Osteoblast (primary cell): ENCODE data around the gene NCLN. TPM values are rescaled to one million over a fixed set of nuclear protein-coding genes. Genes with fewer than 3 reads are reported as not detected.

Experiments used
- DNase-seq: peaks from one replicate; pipeline ENCODE4 v3.0.0; 2011; ENCODE audit warnings: low spot score, mixed read lengths; ENCODE audit not compliant: insufficient read length; ENCODE audit errors: missing footprints
- H2AFZ ChIP-seq: 2 replicates; pipeline ENCODE4 v1.6.0; 2011; ENCODE audit warnings: mild to moderate bottlenecking, low read length
- H3K27ac ChIP-seq: 2 replicates; pipeline ENCODE4 v1.5.1; 2011; ENCODE audit warnings: mild to moderate bottlenecking, low read depth, low read length, moderate library complexity
- H3K27me3 ChIP-seq: 2 replicates; pipeline ENCODE4 v1.6.0; 2012; ENCODE audit warnings: mild to moderate bottlenecking, control low read depth, inconsistent platforms, low read length, moderate library complexity; ENCODE audit not compliant: insufficient read depth
- H3K36me3 ChIP-seq: 2 replicates; pipeline ENCODE4 v1.5.1; 2011; ENCODE audit warnings: mild to moderate bottlenecking, low read length, control low read depth, moderate library complexity; ENCODE audit not compliant: insufficient read depth
- H3K4me1 ChIP-seq: 2 replicates; pipeline ENCODE4 v1.5.1; 2011; ENCODE audit warnings: mild to moderate bottlenecking, low read length, control low read depth, moderate library complexity; ENCODE audit not compliant: insufficient read depth
- H3K4me2 ChIP-seq: 2 replicates; pipeline ENCODE4 v1.6.0; 2011; ENCODE audit warnings: mild to moderate bottlenecking, low read length; ENCODE audit not compliant: insufficient read depth
- H3K4me3 ChIP-seq: fragments of 200-600 bp; sonication (generic); 3 replicates; pipeline ENCODE4 v1.5.1; 2012; ENCODE audit warnings: mild to moderate bottlenecking, low read length, inconsistent platforms; ENCODE audit not compliant: insufficient read depth
- H3K79me2 ChIP-seq: 2 replicates; pipeline ENCODE4 v1.6.0; 2012; ENCODE audit warnings: mild to moderate bottlenecking, low read length, control low read depth, inconsistent platforms; ENCODE audit not compliant: insufficient read depth
- H3K9me3 ChIP-seq: 2 replicates; pipeline ENCODE4 v1.5.1; 2011; ENCODE audit warnings: low read depth, low read length, control low read depth
- H4K20me1 ChIP-seq: 2 replicates; pipeline ENCODE4 v1.6.0; 2012; ENCODE audit warnings: mild to moderate bottlenecking, low read length, control low read depth; ENCODE audit not compliant: insufficient read depth
- CTCF ChIP-seq: IDR thresholded peaks from 2 replicates; pipeline ENCODE4 v1.5.1; 2011; ENCODE audit warnings: mild to moderate bottlenecking, low read depth, low read length, moderate library complexity; ENCODE audit errors: extremely low read depth
- total RNA-seq: library from RNA; depleted of rRNA; stranded (reverse); fragments of >200 nt; gene quantifications from 2 replicates; pipeline ENCODE4 v1.2.3, GENCODE V29; 2012

The NCLN gene
- total RNA-seq = 37.7 and 39.4 TPM in 2 replicates

DNA sequence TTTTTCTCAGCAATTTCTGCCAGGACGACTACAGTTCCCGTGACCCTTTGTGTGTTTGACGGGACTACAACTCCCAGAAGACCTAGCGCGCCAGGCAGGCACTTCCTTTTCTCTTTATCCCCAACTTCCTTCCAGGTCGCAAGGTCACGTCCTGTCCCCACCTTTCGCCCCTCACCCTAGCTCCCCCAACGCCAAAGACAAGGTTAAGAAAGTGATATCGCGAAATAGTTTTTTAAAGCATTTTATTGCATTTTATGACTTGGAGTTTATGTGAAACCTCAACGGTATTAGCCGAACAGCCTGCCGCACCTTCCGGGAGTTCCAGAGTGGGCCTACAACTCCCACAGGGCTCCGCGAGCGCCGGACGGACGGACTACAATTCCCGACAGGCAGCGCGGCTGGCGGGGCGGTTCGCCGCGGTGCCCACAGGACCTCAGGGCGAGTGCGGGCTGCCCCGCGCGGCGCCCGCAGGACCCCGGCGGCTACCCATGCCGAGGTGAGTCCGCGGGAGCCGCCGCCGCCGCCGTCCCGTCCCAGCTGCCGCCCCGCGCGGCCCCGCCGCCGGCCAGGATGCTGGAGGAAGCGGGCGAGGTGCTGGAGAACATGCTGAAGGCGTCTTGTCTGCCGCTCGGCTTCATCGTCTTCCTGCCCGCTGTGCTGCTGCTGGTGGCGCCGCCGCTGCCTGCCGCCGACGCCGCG, at the start of gene NCLN:
Gene NCLN, plus strand, starts transcription at position 470 of the 699 bp plus-strand sequence. Its CDS starts 101 bp downstream, at position 571.
- peak within 1 kb of the TSS; percentile 80 for H3K27ac ChIP-seq
- TF ChIP-seq CTCF = no peak
- peaks cover 3% of the 10 kb centered on the region for H3K36me3 ChIP-seq
- peaks cover 33% of the 10 kb centered on the region for H4K20me1 ChIP-seq
- peak within 1 kb of the TSS; percentile 100 for H3K4me2 ChIP-seq
- peak; percentile 99 for DNase-seq
- H3K4me1 ChIP-seq = peaks cover 16% of the 10 kb centered on the region
- peak within 1 kb of the TSS; percentile 100 for H2AFZ ChIP-seq
- H3K79me2 ChIP-seq = peaks cover 48% of the 10 kb centered on the region
- peak within 1 kb of the TSS; percentile 93 for H3K4me3 ChIP-seq
- no peaks in the 10 kb centered on the region for H3K27me3 ChIP-seq
- H3K9me3 ChIP-seq = no peaks in the 10 kb centered on the region

- TF ChIP-seq CTCF = no peak
- peaks cover 12% of the 10 kb centered on the region for H3K4me1 ChIP-seq
- no peaks in the 10 kb centered on the region for H3K36me3 ChIP-seq
- H3K27me3 ChIP-seq = no peaks in the 10 kb centered on the region
- no peak for DNase-seq
- no peak within 1 kb of the TSS for H3K27ac ChIP-seq
- no peaks in the 10 kb centered on the region for H3K79me2 ChIP-seq
- no peaks in the 10 kb centered on the region for H4K20me1 ChIP-seq
- H3K4me2 ChIP-seq = no peak within 1 kb of the TSS
- no peak within 1 kb of the TSS for H2AFZ ChIP-seq
- H3K4me3 ChIP-seq = no peak within 1 kb of the TSS
- no peaks in the 10 kb centered on the region for H3K9me3 ChIP-seq
Measured at GRCh38 chr19:3135961-3136683, 49.6 kb upstream of the NCLN start, which contains the start of gene GNA15. Gene GNA15, plus strand, starts transcription at chr19:3136033. Its CDS starts 418 bp downstream, at chr19:3136451.

DNA sequence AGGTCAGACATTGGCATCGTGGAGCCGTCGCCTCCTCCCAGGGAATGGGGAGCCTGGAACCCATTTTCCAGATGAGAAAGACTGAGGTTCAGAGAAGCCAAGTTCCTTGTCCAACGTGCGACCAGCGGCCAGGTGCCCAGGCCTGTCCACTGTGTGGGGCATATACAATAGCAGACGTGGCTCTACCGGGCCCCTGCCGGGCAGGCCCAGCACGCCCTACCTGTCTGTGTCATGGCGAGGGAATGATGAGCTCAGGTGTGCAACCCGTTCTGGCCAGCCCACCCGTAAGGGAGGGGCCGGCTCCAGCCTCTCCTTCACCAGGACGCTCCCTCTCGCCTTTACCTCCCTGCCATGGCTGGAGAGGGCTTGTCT, 49.1 kb upstream of the NCLN start:
- Histone ChIP-seq H3K4me3 (no peak overlapping the region), H3K27me3 (no peaks in the 10 kb centered on the region), H3K4me1 (peaks cover 17% of the 10 kb centered on the region), H3K79me2 (no peaks in the 10 kb centered on the region), H3K9me3 (no peaks in the 10 kb centered on the region), H3K27ac (no peak overlapping the region), H2AFZ (no peak overlapping the region), H4K20me1 (no peaks in the 10 kb centered on the region), H3K4me2 (no peak overlapping the region), H3K36me3 (no peaks in the 10 kb centered on the region)
- no peak for DNase-seq
- TF ChIP-seq CTCF = no peak

DNA sequence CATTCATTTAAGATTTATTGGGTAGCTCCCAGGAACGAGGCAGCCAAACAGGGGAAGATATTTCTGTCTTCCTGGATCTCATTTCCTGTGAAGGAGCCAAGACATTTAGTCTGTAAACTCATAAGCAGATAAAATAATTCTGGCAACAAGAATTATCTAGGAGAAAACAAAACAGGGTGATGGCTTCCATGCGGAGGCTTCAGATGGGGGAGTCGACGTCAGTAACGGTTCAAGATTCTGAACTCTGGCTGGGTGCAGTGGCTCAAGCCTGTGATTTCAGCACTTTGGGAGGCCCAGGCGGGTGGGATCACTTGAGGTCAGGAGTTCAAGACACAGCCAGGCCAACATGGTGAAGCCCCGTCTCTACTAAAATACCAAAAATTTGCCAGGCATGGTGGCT, 48.6 kb upstream of the NCLN start:
- H3K27ac ChIP-seq = no peak overlapping the region
- H3K4me2 ChIP-seq = no peak overlapping the region
- H2AFZ ChIP-seq = no peak overlapping the region
- H4K20me1 ChIP-seq = no peaks in the 10 kb centered on the region
- TF ChIP-seq CTCF = no peak
- H3K4me3 ChIP-seq = no peak overlapping the region
- H3K79me2 ChIP-seq = no peaks in the 10 kb centered on the region
- H3K27me3 ChIP-seq = no peaks in the 10 kb centered on the region
- no peaks in the 10 kb centered on the region for H3K36me3 ChIP-seq
- H3K4me1 ChIP-seq = peaks cover 21% of the 10 kb centered on the region
- DNase-seq = peak; percentile 73
- no peaks in the 10 kb centered on the region for H3K9me3 ChIP-seq
